Caco-2 (cell line): ENCODE measurements around the gene GPRIN3. TPM values are rescaled to one million over a fixed set of nuclear protein-coding genes. Genes with fewer than 3 reads are reported as not detected.

Experiments used
- BruUV-seq: library from RNA; stranded (reverse); fragments of 400-500 nt; replicated peaks from 2 replicates; lab custom pipeline; 2021; lab: Mats Ljungman, UMichigan
- CTCF ChIA-PET: fragments of 300-600 bp; sonication (Branson Sonifier 250); formaldehyde crosslinking; loops from one replicate; lab custom pipeline; 2022; ENCODE audit warnings: antibody characterized with exemption; lab: Charles Lee
- POLR2A ChIA-PET: fragments of 300-600 bp; sonication (Branson Sonifier 250); formaldehyde crosslinking; loops from one replicate; lab custom pipeline; 2022; ENCODE audit warnings: antibody characterized with exemption; lab: Charles Lee
- DNase-seq, 2 experiments: peaks; one replicate each; pipeline versions ENCODE4 v3.0.0 to v3.0.0-alpha.2; 2020 to 2022
- H3K27me3 ChIP-seq: replicated peaks from 2 replicates; pipeline ENCODE4 v1.6.0; 2011; ENCODE audit warnings: low read length; ENCODE audit not compliant: control insufficient read depth, insufficient read depth
- H3K36me3 ChIP-seq: 2 replicates; pipeline ENCODE4 v1.5.1; 2011; ENCODE audit warnings: low read length; ENCODE audit not compliant: control insufficient read depth, insufficient read depth
- H3K4me1 ChIP-seq: fragments of 250-450 bp; sonication (Bioruptor Pico); 2 replicates; pipeline ENCODE4 v1.5.1; 2020; ENCODE audit warnings: mild to moderate bottlenecking
- H3K4me3 ChIP-seq: 2 replicates; pipeline ENCODE4 v1.5.1; 2011; ENCODE audit warnings: low read depth, mild to moderate bottlenecking, control low read depth, low read length
- H3K9me3 ChIP-seq: fragments of 250-450 bp; sonication (Bioruptor Pico); 2 replicates; pipeline ENCODE4 v1.5.1; 2020; ENCODE audit warnings: mild to moderate bottlenecking, moderate library complexity
- H3K27ac Mint-ChIP-seq: one replicate; pipeline ENCODE4 v1.8.0; 2022; ENCODE audit warnings: mixed read lengths; ENCODE audit not compliant: unreplicated experiment
- H3K27me3 Mint-ChIP-seq: one replicate; pipeline ENCODE4 v1.8.0; 2022; ENCODE audit warnings: mixed read lengths; ENCODE audit not compliant: insufficient read depth, unreplicated experiment
- H3K36me3 Mint-ChIP-seq: one replicate; pipeline ENCODE4 v1.8.0; 2022; ENCODE audit warnings: mild to moderate bottlenecking, mixed read lengths; ENCODE audit not compliant: insufficient read depth, unreplicated experiment
- H3K4me1 Mint-ChIP-seq: one replicate; pipeline ENCODE4 v1.8.0; 2022; ENCODE audit warnings: low read depth, mixed read lengths; ENCODE audit not compliant: unreplicated experiment
- H3K4me3 Mint-ChIP-seq: one replicate; pipeline ENCODE4 v1.8.0; 2022; ENCODE audit warnings: mild to moderate bottlenecking, moderate library complexity, mixed read lengths; ENCODE audit not compliant: unreplicated experiment
- H3K9me3 Mint-ChIP-seq: one replicate; pipeline ENCODE4 v1.8.0; 2022; ENCODE audit warnings: mixed read lengths; ENCODE audit not compliant: unreplicated experiment
- intact Hi-C: fragments of 100-400 bp; cut with micrococcal nuclease; formaldehyde crosslinking; loops from one replicate; pipeline ENCODE4 v1.10.0; 2022; ENCODE audit not compliant: unreplicated experiment
- total RNA-seq: library from RNA; stranded (reverse); gene quantifications from 2 replicates; pipeline ENCODE4 v1.2.3, GENCODE V29; 2022
- TF ChIP-seq, protein P1 (sequence below), 2 experiments: fragments of 200-600 bp in 1 of 2; IDR thresholded peaks; 1 replicate in 1 of 2; 2 replicates in 1 of 2; pipeline versions ENCODE4 v1.5.1 to v1.8.0; 2011 to 2022; ENCODE audit warnings: antibody characterized with exemption in 1 of 2, control low read depth in 1 of 2, inconsistent platforms in 1 of 2, low read depth in 1 of 2, low read length in 1 of 2, mild to moderate bottlenecking in 1 of 2, moderate library complexity in 1 of 2; ENCODE audit not compliant: insufficient read depth in 1 of 2, severe bottlenecking in 1 of 2, unreplicated experiment in 1 of 2

The GPRIN3 gene
- total RNA-seq, 1 experiment from 2014 or later: 0.02 TPM

DNA sequence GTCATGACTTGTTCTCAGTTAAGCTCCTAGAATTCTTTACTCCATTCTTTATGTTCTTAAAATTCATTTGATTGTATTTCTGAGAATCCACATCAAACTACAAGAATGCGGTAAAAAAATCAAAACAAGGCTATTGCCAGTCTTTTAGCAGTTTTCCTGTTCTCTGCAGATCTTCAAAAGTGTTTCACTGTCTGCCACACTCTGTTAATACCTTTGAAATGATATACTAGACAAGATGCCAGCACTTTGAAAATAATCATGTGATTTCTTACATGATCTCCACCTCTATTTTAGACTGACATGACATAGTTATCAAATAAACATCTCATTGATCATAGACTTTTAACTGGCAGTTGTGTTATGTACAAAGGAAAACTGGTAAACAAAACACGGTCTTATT, 30.1 kb upstream of the GPRIN3 start:
- Mint-ChIP-seq H3K27me3 (peaks cover 12% of the 10 kb centered on the region), H3K27ac (no peak overlapping the region), H3K36me3 (no peaks in the 10 kb centered on the region), H3K4me1 (no peaks in the 10 kb centered on the region), H3K4me3 (no peak overlapping the region), H3K9me3 (no peaks in the 10 kb centered on the region)
- Histone ChIP-seq H3K4me3 (no peak overlapping the region), H3K4me1 (no peaks in the 10 kb centered on the region), H3K9me3 (no peaks in the 10 kb centered on the region), H3K36me3 (no peaks in the 10 kb centered on the region), H3K27me3 (no peaks in the 10 kb centered on the region)
- ChIA-PET POLR2A (no interaction called here), CTCF (no interaction called here)
- TF ChIP-seq, protein P1, sequence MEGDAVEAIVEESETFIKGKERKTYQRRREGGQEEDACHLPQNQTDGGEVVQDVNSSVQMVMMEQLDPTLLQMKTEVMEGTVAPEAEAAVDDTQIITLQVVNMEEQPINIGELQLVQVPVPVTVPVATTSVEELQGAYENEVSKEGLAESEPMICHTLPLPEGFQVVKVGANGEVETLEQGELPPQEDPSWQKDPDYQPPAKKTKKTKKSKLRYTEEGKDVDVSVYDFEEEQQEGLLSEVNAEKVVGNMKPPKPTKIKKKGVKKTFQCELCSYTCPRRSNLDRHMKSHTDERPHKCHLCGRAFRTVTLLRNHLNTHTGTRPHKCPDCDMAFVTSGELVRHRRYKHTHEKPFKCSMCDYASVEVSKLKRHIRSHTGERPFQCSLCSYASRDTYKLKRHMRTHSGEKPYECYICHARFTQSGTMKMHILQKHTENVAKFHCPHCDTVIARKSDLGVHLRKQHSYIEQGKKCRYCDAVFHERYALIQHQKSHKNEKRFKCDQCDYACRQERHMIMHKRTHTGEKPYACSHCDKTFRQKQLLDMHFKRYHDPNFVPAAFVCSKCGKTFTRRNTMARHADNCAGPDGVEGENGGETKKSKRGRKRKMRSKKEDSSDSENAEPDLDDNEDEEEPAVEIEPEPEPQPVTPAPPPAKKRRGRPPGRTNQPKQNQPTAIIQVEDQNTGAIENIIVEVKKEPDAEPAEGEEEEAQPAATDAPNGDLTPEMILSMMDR (IDR thresholded peaks at IDR 0.05; ENCODE audit: insufficient read depth in 1 of 2, low read depth in 1 of 2, low read length in 1 of 2, severe bottlenecking in 1 of 2, unreplicated experiment in 1 of 2): no peak
- DNase-seq: no peak
- intact Hi-C loops: no loop called here
- no TSS peak for BruUV-seq

DNA sequence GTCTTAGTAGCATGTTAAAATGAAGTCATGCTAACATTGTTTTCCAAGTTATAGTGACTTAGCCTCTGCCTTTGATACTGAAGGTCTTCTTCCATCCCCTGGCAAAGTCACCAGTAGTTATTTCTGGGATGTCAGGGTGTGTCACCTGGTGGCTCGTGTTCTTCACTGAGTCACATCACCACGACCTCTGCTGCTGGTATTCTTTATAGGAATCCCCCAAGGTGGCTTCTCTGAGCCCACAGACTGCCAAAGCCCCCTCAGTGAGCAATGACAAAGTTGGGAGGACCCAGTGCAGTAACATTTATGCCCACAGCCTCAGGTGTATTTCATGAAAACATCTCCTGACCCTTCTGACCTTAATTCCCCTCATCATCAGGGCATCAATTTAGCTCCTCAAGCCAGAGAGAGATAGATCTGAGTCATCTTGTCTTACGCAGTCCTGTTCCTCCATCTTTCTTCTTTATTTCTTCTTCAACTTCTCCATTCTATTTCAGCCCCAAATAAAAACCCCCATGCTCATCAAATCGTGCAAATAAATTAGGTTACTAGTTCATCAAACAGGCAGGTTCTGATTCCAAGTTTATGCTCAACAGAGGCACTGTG, 29.3 kb upstream of the GPRIN3 start:
- TF ChIP-seq, protein P1 (IDR thresholded peaks at IDR 0.05; ENCODE audit: insufficient read depth in 1 of 2, low read depth in 1 of 2, low read length in 1 of 2, severe bottlenecking in 1 of 2, unreplicated experiment in 1 of 2): no peak
- DNase-seq: no peak
- Histone ChIP-seq H3K4me1 (no peaks in the 10 kb centered on the region), H3K36me3 (no peaks in the 10 kb centered on the region), H3K27me3 (no peaks in the 10 kb centered on the region), H3K9me3 (no peaks in the 10 kb centered on the region), H3K4me3 (no peak overlapping the region)
- H3K36me3 Mint-ChIP-seq: no peaks in the 10 kb centered on the region
- H3K4me1 Mint-ChIP-seq: no peaks in the 10 kb centered on the region
- ChIA-PET CTCF (no interaction called here), POLR2A (no interaction called here)
- intact Hi-C loops: no loop called here
- H3K27me3 Mint-ChIP-seq: peaks cover 9% of the 10 kb centered on the region
- no peaks in the 10 kb centered on the region for H3K9me3 Mint-ChIP-seq
- no TSS peak for BruUV-seq
- H3K27ac Mint-ChIP-seq: no peak overlapping the region
- no peak overlapping the region for H3K4me3 Mint-ChIP-seq

DNA sequence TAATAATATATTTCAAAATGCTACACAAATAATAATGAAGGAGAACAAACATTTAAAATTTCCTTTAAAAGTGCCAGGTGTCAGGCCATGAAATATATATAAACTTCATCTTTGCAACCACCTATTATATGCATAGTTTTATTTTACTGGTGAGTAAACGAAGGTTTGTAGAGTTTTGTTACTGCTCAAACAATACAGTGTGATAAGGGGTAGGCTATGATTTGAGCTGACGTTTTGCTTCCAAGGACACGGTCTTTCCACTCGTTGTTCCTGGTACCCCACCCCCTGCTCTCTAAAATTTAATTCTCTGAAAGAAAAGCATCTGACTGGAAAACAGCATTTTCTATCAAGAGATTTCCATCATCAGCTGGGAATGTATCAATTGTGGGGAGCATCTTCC, 27.2 kb upstream of the GPRIN3 start:
- Histone ChIP-seq H3K9me3 (no peaks in the 10 kb centered on the region), H3K27me3 (no peaks in the 10 kb centered on the region), H3K4me3 (no peak overlapping the region), H3K36me3 (no peaks in the 10 kb centered on the region), H3K4me1 (no peaks in the 10 kb centered on the region)
- POLR2A ChIA-PET: interaction anchor here (0.6 kb wide), 1 partner anchor 362 kb away, joined by 7 read pairs; no protein-coding TSS in a partner anchor
- no peaks in the 10 kb centered on the region for H3K4me1 Mint-ChIP-seq
- H3K27ac Mint-ChIP-seq: no peak overlapping the region
- H3K27me3 Mint-ChIP-seq: peaks cover 12% of the 10 kb centered on the region
- no peaks in the 10 kb centered on the region for H3K9me3 Mint-ChIP-seq
- TF ChIP-seq, protein P1 (IDR thresholded peaks at IDR 0.05; ENCODE audit: insufficient read depth in 1 of 2, low read depth in 1 of 2, low read length in 1 of 2, severe bottlenecking in 1 of 2, unreplicated experiment in 1 of 2): no peak
- CTCF ChIA-PET: no interaction called here
- no peaks in the 10 kb centered on the region for H3K36me3 Mint-ChIP-seq
- no peak for DNase-seq
- intact Hi-C loops: no loop called here
- BruUV-seq: no TSS peak
- no peak overlapping the region for H3K4me3 Mint-ChIP-seq
